GM21528 (cell line): ENCODE results near the gene DENND1A.

Source experiments
- ATAC-seq: cut with Tn5 transposase; IDR thresholded peaks from one replicate; pipeline ENCODE4 v1.9.1; 2021; ENCODE audit warnings: mild to moderate bottlenecking, moderate library complexity; ENCODE audit not compliant: unreplicated experiment, low FRiP score

Gene DENND1A

DNA sequence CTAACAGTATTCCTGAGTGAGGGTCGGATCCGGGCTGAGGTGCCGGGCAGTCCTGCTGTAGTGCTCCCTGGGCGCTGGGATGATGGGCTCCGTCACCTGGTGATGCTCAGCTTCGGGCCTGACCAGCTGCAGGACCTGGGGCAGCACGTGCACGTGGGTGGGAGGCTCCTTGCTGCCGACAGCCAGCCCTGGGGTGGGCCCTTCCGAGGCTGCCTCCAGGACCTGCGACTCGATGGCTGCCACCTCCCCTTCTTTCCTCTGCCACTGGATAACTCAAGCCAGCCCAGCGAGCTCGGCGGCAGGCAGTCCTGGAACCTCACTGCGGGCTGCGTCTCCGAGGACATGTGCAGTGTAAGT is 558.7 kb downstream of the DENND1A start:
- ATAC-seq: no peak

DNA sequence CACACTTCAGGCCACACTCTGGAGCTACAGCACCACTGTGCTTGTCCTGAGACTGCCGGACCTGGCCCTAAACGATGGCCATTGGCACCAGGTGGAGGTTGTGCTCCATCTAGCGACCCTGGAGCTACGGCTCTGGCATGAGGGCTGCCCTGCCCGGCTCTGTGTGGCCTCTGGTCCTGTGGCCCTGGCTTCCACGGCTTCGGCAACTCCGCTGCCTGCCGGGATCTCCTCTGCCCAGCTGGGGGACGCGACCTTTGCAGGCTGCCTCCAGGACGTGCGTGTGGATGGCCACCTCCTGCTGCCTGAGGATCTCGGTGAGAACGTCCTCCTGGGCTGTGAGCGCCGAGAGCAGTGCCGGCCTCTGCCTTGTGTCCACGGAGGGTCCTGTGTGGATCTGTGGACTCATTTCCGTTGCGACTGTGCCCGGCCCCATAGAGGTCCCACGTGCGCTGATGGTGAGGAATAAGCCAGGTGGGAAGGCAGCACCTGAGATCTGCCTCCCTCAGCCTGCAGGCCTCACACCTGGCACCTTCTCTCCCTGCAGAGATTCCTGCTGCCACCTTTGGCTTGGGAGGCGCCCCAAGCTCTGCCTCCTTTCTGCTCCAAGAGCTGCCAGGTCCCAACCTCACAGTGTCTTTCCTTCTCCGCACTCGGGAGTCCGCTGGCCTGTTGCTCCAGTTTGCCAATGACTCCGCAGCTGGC is 559.2 kb downstream of the DENND1A start:
- ATAC-seq: no peak

DNA sequence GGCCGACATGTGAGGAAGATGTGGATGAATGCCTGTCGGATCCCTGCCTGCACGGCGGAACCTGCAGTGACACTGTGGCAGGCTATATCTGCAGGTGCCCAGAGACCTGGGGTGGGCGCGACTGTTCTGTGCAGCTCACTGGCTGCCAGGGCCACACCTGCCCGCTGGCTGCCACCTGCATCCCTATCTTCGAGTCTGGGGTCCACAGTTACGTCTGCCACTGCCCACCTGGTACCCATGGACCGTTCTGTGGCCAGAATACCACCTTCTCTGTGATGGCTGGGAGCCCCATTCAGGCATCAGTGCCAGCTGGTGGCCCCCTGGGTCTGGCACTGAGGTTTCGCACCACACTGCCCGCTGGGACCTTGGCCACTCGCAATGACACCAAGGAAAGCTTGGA is 559.8 kb downstream of the DENND1A start:
- no peak for ATAC-seq

DNA sequence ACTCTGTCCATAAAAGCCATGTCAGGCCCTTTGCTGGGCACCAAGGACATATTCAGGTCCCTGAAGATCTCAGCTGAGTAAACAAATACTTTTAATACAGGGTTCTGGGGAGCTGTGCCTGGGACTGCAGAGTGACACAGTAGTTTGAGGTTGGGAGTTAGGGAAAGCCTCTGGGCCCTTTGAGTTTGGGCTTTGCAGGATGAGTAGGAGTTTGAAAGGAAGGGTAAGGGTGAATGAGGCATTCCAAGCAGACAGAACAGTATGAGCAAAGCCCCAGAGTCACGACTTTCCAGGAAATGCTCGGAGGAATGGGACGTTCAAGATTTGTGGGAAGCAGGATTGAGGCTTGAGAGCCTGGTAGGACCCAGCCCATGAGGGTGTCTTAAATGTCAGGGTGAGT is 560.6 kb downstream of the DENND1A start:
- ATAC-seq: no peak

DNA sequence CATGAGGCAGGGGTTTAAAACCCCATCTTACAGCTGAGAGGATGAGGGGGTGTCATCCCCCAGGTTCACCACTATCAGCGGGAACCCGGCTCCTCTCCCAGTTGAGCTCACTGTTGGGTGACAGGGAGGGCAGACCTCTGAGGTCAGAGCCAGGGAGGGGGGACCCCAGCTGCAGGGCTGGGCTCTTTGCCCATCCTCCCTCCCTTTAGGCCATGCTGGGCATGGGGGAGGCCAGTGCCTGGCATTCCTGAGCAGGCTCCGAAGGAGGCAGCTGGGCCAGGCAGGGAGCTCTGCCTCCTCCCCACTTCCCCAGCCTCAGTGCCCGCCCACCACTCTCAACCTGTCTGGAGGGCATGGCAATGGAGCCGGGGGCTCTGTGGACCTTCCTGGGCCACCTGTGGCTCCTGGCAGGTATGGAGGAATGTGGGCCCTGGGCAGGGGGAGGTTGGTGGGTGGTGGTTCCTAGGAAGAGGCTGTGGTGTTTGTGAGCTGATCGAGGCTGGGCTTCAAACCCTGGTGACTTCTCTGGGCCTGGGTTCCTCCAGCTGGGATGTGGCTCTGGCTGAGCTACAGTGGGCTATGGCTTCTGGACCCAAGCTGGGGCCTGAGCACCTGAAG is 561.3 kb downstream of the DENND1A start:
- ATAC-seq: no peak

DNA sequence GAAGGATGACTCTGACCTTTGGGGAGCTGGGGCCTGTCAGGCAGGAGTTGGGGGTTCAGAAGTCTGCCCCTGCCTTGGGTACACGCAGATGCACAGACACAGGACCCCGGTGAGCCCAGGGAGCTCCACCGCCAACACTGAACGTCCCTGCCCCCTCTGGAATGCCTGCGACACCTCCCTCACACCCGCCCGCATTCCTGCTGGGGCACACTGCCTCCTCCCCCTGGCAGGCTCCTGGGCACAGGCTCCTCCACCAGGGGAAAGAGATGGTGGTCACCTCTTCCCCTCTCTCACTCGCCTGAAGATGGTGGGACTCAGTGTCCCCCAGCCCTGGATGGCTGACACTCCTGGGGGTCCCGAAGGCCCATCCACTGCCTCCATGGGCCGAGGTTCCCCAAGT is 561.9 kb downstream of the DENND1A start:
- no peak for ATAC-seq

DNA sequence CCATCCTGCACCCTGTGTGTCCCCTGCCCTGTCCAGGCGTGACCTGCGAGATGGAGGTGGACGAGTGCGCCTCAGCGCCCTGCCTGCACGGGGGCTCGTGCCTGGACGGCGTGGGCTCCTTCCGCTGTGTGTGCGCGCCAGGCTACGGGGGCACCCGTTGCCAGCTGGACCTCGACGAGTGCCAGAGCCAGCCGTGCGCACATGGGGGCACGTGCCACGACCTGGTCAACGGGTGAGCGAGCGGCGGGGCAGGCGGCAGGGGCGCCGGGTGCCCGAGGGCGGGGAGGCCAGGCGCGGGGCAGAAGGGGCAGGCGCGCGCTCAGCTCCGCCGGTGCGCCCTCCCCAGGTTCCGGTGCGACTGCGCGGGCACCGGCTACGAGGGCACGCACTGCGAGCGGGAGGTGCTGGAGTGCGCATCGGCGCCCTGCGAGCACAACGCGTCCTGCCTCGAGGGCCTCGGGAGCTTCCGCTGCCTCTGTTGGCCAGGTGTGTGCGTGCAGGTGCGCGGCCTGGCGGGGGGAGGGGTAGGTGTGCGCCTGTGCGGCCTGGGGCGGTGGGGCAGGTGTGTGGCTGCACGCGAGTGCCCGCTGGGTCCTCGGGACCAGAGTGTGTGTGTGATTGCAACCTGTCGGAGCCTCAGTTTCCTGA is 563.9 kb downstream of the DENND1A start:
- ATAC-seq: no peak

DNA sequence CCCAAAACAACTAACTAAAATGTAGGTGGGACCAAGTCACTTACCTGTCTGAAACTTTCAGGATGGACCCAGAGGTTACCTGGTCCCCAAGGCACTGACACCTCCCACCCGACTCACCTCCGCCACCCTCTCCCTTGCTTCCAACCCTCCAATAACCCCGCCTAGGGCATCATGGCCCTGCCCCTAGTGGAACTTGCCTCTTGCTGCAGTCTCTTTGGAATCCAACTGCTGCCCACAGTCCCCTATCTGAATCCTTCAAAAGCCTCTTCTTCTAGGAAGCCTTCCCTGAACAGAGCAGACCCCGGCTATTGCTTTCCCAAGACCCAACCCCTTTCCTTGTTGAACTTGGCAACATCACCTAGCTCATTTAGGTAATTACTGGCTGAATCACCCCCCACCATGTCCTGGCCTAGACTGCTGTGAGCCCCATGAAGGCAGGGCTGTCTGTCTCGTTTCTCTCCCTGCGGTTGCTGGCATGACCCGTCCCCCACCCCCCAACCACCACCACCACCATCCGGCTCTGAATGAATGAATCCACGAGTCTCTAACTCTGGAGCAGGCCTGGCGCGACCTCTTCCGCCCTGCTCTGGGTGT is 564.5 kb downstream of the DENND1A start:
- ATAC-seq: no peak

DNA sequence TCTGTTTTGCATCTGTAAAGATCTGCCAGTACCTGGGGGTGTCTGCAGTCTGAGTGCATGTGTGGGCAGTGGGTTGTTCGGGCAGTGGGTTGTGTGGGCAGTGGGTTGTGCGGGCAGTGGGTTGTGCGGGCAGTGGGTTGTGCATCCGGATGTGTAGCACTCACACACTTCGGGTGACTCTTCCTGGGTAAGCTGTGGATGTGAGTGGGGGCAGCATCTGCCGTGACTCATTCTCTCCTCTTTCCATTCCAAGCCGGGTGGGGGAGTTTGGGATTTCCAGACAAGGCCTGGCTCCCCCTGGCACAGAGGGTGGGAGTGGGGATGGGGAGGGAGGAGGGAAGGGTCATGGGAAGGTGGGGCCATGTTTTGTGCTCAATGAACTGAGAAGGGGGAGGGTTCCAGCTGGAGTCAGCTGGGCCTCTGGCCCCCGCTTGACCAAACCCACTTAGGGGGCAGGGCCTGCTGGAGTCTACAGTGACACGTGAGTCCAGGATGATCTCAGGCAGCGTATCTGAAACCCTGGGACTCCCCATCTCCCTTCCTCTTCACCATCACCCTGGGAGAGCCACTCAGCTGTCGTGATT is 565.6 kb downstream of the DENND1A start:
- ATAC-seq: no peak

DNA sequence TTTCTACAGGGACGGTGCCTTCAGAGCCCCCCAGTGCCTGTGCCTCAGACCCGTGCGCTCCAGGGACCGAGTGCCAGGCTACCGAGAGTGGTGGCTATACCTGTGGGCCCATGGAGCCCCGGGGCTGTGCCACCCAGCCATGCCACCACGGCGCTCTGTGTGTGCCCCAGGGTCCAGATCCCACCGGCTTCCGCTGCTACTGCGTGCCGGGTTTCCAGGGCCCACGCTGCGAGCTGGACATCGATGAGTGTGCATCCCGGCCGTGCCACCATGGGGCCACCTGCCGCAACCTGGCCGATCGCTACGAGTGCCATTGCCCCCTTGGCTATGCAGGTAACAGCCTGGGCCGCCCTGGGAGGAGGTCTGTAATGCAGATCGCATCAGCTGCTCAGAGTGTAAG is 567.1 kb downstream of the DENND1A start:
- ATAC-seq: no peak

DNA sequence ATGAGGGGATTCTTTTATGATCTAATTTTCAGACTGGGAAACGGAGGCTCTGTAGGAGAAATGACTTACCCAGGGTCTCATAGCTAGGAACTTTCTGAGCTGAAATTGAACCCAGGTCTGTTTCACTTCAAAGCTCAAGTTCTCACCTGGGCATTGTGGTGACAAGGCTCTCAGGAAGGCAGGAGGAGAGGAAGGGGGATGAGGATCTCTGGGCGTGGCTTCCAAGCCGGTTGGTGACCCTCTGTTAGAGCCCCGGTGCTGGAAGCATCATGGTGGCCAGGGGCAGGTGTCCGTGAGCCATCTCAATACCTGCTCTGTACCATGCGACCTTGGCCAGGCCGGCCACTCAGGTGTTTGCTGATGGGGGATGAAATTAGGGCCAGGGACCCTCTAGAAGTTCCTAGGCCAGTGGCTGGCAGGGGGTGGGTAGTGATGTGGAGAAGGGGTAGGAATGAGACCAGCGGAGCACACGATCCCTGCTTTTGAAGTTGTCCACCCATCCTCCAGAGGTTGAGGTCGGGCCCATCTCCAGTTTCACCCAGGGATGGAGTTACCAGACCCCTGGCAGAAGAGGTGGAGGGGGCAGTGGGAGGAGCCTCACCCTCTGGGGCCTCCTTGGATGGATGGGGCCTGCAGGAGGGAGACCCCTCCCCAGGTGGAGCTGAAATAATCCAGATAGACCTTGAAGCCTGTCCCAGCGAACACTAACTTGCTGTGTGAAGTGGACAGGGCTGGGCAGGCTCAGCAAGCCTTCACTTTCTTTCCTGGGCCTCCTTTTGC is 568.0 kb downstream of the DENND1A start:
- no peak for ATAC-seq

DNA sequence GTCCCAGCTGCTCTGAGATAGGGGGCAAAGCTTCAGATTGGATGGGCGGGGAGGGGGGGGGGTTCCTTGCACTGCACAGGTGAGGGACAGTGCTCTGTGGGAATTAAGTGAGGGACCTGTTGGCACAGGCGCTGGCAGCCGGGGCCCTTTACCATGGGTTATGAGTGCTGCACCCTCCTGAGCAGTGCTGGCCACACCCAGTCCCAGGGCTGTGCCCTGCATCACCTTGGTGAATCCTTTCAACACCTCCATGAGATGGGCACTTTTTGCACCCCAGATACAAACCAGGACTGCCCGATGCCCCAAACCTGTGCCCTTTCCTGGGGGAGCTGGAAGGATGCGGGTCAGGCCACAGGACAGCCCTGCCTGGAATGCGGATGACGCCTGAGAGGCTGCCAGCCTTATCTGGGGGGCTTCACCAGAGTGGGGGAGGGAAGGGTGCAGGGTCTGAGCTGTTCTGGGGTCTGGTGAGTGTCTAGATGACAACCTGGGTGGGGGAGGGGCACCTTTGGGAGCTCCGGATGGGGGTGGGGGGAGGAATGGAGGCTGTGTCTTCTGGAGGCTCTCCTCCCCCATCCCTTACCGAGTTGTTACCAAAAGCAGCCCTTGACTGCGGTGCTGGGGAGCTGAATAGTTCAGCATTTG is 568.7 kb downstream of the DENND1A start:
- ATAC-seq: no peak

DNA sequence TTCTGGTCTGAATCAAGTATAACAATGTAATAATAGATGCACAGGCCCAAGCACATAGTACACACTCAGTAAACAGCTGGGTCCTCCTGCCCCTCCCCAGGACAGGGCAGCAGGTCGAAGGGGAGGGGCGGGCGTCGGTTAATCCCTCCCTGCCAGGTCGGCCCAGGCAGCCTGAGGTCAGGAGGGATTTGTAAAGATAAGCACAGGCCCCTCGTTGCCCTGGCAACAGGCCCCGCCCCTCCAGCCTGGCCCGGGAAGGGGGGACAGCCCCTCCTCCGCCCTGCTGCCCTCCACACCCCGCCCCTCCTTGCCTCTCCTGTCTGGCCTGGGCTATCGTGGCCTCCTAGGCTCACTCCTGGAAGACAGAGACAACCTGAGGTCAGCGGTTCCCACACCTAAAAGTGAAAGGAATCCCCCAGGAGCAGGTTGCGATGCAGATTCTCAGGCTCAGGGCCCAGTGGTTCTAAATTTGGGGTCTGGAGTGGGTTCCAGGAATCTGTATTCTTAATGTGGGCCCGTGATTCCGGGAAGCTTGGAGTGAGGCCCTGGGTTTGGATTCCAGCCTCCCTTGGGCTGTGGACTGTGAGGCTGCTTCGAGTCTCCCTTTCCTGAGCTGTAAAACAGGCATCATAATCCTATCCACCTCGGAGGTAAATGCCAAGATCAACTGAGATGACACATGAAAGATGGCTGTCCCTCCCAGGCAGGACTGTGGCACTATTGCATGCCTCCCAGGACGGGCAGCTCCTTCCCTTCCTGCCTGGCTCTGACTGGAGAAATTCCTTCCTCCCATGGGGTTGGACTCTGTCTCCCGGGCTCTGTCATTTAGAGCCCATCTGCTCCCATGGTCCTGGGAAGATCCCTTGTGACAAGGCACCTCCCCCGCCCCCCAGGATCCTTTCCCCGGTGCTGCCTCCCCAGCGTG is 569.5 kb downstream of the DENND1A start:
- ATAC-seq: no peak

DNA sequence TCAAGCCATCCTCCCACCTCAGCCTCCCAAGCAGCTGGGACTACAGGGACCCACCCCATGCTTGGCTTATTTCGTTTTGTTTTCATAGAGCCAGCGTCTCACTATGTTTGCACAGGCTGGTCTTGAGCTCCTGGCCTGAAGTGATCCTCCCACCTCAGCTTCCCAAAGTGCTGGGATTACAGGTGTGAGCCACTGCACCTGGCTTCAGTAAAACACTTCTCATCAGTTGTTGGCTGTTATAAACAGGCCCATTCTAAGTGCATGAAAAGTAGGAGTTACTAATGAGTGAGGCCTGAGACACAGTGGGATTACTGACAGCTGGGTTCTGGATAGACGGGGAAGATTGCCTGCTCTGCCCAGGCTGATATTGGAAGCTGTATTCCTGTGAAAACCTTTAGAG is 570.4 kb downstream of the DENND1A start:
- no peak for ATAC-seq

DNA sequence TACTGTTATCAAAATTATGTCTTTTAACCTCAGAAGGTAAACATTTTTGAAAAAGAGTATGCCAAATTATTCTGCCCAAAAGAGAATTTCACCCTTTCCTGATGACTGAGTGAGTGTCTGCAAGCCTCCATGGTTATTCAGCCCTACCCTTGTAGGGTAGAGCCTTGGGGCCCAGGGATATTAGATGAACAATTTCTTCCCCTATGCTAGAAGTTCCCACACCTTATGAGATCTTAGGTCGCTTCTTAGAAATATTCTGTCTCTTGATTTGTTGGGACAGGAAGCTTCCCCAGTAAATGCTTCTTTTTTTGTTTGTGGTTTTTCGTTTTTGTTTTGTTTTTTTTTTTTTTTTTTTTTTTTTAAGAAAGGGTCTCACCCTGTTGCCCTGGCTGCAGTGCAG is 570.8 kb downstream of the DENND1A start:
- ATAC-seq: no peak

DNA sequence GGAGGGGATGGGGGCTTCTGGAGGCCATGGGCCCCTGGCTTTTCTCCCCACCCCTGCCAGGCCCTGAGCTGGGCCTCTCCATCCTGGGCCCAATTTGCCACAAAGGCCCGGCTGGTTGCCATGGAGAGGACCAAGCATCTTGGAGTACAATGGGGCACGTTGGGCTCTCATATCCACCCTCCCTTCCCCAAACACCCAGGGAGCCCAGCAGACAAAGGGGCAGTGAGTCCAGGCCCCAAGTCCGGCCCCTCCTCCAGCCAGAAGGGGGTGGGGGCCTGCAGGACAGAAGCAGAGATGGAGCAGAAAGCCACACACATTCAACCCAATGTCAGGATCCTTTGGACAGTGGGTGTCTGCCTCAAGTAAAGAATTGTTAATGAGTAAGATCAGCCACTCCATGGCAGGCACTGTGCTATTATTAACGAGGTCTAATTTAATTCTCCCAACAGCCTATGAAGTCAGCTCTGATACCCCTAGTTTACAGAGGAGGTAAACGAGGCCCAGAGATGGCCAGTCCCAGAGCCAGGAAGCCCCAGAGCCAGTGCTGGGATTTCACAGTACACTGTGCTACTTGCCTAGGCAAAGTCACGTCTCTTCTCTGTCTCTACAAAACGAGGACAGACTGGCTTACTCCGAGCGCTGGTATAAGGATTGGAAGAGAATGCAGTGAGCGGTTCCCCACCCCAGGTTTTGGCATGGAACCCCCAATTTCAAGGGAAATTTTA is 571.6 kb downstream of the DENND1A start:
- ATAC-seq: no peak

DNA sequence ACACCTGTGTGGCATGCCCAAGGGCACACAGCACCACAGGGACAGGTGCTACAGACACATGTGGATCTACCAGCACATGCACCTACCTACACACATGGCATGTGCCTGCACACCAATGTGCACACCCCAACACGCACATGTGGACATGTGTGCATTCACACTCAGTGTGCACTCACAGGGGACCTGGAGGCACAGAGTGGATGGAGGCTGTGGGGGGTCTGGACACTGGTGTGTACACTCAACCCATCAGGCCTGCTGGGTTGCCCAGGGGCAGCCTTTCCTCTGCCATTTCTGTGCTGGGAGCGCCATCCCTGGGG is 572.2 kb downstream of the DENND1A start:
- no peak for ATAC-seq

DNA sequence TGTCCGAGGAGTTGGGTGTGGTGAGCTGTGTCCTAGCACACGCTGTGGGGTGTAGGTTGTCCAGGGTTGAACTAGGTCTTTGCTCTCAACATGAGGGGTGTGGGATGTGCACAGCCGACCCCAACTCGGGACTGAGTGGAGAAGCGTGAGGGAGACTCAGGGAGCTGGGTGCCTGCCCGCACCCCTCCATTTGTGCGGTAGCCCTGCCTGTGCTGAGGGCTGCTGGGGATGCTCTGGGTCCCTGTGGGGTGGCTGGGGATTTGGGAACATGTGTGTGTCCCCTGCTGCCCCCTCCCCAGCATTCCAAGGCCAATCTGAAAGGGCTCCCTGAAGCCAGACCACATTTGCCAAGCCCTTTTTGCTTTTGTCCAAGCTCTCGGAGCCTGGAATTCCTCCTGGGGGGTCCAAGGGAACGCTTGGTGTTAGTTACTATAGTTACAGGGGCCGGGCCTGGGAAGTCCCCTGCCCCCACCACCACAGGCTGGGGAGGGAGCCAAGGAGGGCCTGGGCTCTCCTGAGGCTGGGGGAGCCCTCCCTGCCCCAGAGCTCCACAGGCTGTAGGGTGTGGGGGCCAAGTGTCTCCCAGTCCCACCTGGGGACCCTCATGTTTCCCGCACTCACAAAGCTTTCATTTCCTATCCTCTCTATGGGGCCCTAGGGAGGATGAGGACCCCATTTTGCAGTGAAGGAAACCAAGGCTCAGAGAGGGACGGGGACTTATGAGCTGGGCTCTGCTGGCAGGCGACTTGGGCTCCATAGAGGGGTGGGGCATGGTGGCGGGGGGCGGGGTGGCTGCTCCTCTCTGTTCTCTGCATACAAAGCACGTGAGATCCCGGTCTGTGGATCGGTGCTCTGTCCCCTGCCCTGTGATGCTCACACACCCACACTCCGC is 572.8 kb downstream of the DENND1A start:
- ATAC-seq: no peak
